GM18867 (cell line): ENCODE data around the gene MPND.
"Not testable (repeated sequence)": the region's sequence is repeated elsewhere in the genome, so short reads cannot be mapped to it uniquely, and the experiment has no call there.

Experiments
- ATAC-seq: cut with Tn5 transposase; IDR thresholded peaks from one replicate; pipeline ENCODE4 v1.9.1; 2021; ENCODE audit warnings: mild to moderate bottlenecking, moderate library complexity; ENCODE audit not compliant: unreplicated experiment

MPND gene

GRCh38 chr19:4345342-4346019 lies 2.1 kb downstream of the MPND start:
- no peak for ATAC-seq

GRCh38 chr19:4346020-4346383 lies 2.6 kb downstream of the MPND start:
- no peak for ATAC-seq

DNA sequence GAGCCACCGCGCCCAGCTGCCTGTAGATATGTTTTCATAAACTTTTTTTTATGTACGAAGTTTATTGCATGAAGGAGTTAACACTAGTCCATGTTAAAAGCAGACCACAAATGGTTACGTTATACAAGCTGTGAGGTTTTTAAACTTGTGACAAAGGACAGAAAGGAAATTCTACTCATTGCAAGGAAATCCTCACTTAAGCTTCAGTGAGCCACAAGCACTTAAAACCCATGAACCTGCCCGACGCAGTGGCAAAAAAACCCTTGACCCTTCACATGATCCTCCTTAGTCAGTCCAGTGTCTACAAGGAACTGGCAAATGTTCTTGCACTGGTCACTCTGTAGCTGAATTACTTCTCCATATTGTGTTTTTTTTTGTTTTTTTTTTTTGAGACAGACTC lies 4.2 kb downstream of the MPND start:
- ATAC-seq = no peak

DNA sequence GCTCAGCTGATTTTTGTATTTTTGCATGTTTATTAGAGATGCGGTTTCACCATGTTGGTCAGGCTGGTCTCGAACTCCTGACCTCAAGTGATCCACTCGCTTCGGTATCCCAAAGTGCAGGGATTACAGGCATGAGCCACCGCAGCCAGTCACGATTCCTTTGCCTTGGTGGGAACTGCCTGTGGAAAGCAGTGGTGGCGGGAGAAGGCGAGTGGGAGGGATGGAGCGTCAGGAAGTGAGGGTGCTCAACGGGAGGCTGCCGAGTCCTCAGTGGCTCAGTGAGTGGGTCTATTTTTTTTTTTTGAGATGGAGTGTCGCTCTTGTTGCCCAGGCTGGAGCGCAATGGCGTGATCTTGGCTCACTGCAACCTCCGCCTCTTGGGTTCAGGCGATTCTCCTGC lies 5.9 kb downstream of the MPND start:
- ATAC-seq = not testable (repeated sequence)

GRCh38 chr19:4350111-4350510 lies 6.7 kb downstream of the MPND start:
- no peak for ATAC-seq

- ATAC-seq = no peak
Measured at GRCh38 chr19:4350726-4351125, 7.4 kb downstream of the MPND start.

GRCh38 chr19:4352701-4353121 lies 9.3 kb downstream of the MPND start:
- ATAC-seq = no peak

DNA sequence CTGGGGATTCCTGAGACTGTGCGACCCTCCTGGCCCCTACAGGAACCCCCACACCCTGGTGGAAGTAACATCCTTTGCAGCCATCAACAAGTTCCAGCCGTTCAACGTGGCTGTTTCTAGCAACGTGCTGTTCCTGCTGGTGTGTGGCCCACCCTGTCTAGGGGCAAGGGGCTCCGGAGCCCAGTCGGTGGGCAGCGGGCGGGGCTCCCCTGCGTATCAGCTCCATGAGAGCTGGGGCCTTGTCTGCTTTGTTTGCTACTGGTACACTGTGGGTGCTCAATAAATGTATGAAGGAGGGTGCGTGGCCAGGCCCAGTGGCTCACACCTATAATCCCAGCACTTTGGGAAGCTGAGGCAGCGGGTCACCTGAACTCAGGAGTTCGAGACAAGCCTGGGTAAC lies 10.9 kb downstream of the MPND start:
- ATAC-seq = no peak

GRCh38 chr19:4354897-4355296 lies 11.5 kb downstream of the MPND start:
- ATAC-seq = no peak

- ATAC-seq = no peak
Measured at GRCh38 chr19:4357095-4357797, 13.9 kb downstream of the MPND start.

- ATAC-seq = no peak
Measured at GRCh38 chr19:4357921-4358326, 14.6 kb downstream of the MPND start.

- no peak for ATAC-seq
Measured at GRCh38 chr19:4358709-4359626, 15.6 kb downstream of the MPND start.

DNA sequence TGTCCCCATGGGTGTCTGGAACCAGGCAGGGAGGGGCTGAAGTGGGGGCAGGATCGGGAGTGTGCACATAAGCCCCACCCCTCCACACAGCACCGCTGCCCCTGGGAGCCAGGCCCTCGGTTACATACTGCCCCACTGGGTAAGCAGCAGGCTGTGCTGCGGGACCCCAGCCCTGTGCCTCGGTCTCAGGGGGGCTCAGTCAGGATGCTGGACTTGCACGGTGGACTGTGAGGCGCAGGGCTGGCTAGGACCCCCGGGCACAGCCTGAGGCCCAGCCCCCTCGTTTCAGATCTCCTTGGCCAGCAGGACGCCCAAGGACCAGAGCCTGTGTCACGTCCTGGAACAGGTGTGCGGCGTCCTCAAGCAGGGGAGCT lies 16.3 kb downstream of the MPND start:
- no peak for ATAC-seq

- ATAC-seq = no peak
Measured at GRCh38 chr19:4360081-4360569, 16.8 kb downstream of the MPND start.

- no peak for ATAC-seq
Measured at GRCh38 chr19:4360641-4361151, 17.3 kb downstream of the MPND start.

DNA sequence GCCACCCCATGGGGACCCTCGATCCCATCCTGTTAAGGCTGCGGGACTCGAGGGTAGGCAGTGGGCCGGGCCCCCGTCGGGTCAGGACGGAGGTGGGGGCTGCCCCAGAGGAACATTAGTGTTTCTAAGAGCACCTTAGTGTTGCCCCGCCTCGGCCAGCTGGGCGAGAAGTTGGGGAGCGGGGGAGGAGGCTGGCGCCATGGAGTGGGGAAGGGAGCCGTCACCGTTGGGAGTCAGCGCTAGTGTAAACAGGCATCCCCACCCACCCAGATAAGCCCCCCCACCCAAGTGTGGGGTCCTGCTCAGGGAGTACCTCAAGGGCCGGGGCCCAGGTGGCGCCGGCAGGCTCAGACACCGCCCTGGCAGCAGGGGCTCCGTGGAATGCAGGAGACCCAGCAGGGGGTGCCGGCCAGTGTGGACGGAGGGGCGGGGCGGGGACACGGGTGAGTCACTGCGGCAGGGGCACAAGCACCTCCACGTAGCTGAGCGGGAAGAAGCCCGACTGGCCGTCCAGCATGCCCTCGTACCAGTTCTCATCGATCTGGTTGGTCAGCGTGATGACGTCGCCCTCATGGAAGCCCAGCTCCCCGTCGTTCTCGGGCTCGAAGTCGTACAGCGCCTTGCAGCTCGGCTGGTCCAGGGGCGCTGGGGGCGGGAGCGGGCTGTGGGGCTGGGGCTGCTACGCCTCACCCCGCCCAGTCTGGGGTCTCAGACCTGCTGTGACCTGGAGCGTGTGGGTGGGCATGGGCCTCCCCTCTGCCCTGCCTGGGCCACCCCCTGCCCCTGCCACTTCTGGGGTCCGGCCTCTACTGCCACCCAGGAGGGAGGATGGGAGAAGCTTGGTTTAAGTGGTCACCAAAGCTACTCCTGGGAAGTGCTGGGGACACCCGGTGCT lies 18.0 kb downstream of the MPND start:
- no peak for ATAC-seq

DNA sequence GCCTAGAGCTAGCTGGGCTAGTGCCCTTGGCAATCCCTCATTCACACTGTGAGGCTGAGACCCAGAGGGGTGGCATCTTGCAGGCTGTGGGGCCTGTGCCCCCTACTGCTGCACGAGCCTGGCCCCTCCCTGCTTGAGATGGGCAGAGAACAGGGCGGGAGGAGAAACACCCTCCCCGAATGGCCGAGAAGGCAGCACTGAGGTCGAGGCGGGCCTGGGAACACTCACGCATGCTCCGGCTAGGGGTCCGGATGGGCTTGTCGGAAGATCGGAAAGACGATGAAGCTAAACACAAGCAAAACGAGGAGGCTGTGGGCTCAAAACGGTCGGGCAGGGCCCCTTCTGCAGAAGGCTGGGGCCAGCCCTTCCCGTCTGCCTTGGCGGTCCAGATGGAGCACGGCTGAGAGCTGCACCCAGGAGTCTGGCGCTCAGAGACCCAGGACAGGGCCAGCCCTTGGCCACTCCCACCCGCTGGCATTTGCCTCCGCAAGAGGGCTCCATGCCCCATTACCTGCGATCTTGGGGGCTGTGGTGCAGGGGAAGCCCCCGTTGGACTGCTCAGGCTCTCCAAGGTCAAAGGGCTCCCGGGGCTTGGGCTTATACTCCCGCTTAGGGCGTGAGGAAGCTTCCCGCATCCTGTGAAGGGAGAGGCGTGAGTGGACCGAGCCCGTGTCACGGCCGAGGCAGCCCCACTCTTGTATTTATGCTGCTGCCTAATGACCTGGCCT lies 18.9 kb downstream of the MPND start:
- ATAC-seq = no peak

DNA sequence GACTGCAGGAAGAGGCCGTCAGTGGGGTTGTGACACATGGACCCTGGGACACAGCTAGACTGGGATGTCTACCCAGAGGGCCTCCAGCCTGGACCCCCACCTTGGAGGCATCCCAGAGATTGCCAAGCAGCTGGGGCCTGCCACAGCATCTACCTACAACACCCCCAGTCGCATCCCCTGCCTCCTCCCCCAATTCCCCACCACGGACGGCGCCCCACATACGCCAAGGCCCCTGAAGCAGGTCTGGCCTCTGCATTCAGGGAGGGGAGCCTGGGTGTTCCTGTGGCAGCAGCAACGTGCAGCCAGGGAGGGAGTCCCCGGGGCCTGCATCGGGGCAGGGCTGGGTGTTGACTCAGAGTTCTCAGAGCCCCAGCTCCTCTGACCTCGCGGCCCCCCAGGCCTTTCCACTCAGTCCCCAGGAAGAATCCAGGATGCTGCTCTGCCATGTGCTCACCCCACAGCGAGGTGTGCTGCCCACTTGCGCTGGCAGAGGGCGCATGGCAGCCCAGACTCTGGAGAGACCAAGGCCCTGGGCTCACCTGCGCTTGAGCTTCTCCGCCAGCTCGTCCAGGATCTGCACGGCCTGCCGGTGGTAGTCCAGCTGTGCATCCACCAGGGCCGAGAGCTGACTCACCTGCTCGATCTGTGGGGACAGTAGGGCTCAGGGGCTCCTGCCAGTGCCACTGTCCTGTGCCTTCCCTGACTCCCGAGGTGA lies 19.6 kb downstream of the MPND start:
- no peak for ATAC-seq
